GM23338 (cell line): Measurements from ENCODE around the gene LPP. TPM values are rescaled to one million over a fixed set of nuclear protein-coding genes. Genes with fewer than 3 reads are reported as not detected.

ENCODE experiments used
- ATAC-seq: fragments of 200-7000 bp; cut with Tn5 transposase; 3 replicates; pipeline ENCODE4 v1.9.1; 2020
- DNase-seq: peaks from one replicate; pipeline ENCODE4 v3.0.0-alpha.2; 2015; ENCODE audit warnings: low spot score
- H2AFZ ChIP-seq: fragments of 200-600 bp; sonication (generic); 2 replicates; pipeline ENCODE4 v1.8.0; 2016; ENCODE audit warnings: antibody characterized with exemption, mild to moderate bottlenecking, moderate library complexity
- H3F3A ChIP-seq: fragments of 200-600 bp; sonication (generic); replicated peaks from 2 replicates; pipeline ENCODE4 v1.8.0; 2017; ENCODE audit warnings: antibody characterized with exemption, mixed run types, low read depth
- H3K27ac ChIP-seq: fragments of 200-600 bp; sonication (generic); 2 replicates; pipeline ENCODE4 v1.6.1; 2016; ENCODE audit warnings: low read depth
- H3K27me3 ChIP-seq: fragments of 200-600 bp; sonication (generic); 2 replicates; pipeline ENCODE4 v1.8.0; 2016; ENCODE audit warnings: mild to moderate bottlenecking, mixed run types, moderate library complexity; ENCODE audit not compliant: insufficient read depth
- H3K36me3 ChIP-seq: fragments of 200-600 bp; sonication (generic); 2 replicates; pipeline ENCODE4 v1.8.0; 2016; ENCODE audit warnings: mild to moderate bottlenecking; ENCODE audit not compliant: insufficient read depth
- H3K4me1 ChIP-seq: fragments of 200-600 bp; sonication (generic); 2 replicates; pipeline ENCODE4 v1.8.0; 2016; ENCODE audit warnings: mild to moderate bottlenecking, moderate library complexity; ENCODE audit not compliant: insufficient read depth
- H3K4me2 ChIP-seq: fragments of 200-600 bp; sonication (generic); 2 replicates; pipeline ENCODE4 v1.7.1; 2017; ENCODE audit warnings: mixed run types
- H3K4me3 ChIP-seq: fragments of 200-600 bp; sonication (generic); 2 replicates; pipeline ENCODE4 v1.6.1; 2016; ENCODE audit warnings: mixed run types
- H3K79me2 ChIP-seq: fragments of 200-600 bp; sonication (generic); replicated peaks from 2 replicates; pipeline ENCODE4 v1.8.0; 2017; ENCODE audit warnings: mild to moderate bottlenecking; ENCODE audit not compliant: insufficient read depth
- H3K9me2 ChIP-seq: fragments of 200-600 bp; sonication (generic); 2 replicates; pipeline ENCODE4 v1.8.0; 2017; ENCODE audit not compliant: insufficient read depth
- H4K20me1 ChIP-seq: fragments of 200-600 bp; sonication (generic); replicated peaks from 2 replicates; pipeline ENCODE4 v1.8.0; 2017; ENCODE audit warnings: mild to moderate bottlenecking; ENCODE audit not compliant: insufficient read depth
- H3K27ac Mint-ChIP-seq: 2 replicates; pipeline ENCODE4 v1.8.0; 2020; ENCODE audit warnings: inconsistent platforms, mild to moderate bottlenecking, moderate library complexity, mixed read lengths
- H3K27me3 Mint-ChIP-seq: 3 replicates; pipeline ENCODE4 v1.8.0; 2022; ENCODE audit warnings: low read depth, mild to moderate bottlenecking, moderate library complexity, mixed read lengths, inconsistent platforms; ENCODE audit not compliant: insufficient read depth, poor library complexity
- H3K36me3 Mint-ChIP-seq: 3 replicates; pipeline ENCODE4 v1.8.0; 2021; ENCODE audit warnings: low read depth, mild to moderate bottlenecking, inconsistent platforms, moderate library complexity, mixed read lengths
- H3K4me1 Mint-ChIP-seq: 3 replicates; pipeline ENCODE4 v1.8.0; 2020; ENCODE audit warnings: mild to moderate bottlenecking, inconsistent platforms, mixed read lengths
- H3K4me3 Mint-ChIP-seq: 3 replicates; pipeline ENCODE4 v1.8.0; 2021; ENCODE audit warnings: moderate library complexity, mild to moderate bottlenecking, inconsistent platforms, mixed read lengths
- H3K9me3 Mint-ChIP-seq: 3 replicates; pipeline ENCODE4 v1.8.0; 2020; ENCODE audit warnings: moderate library complexity, mild to moderate bottlenecking, inconsistent platforms, mixed read lengths
- CREB1 ChIP-seq: fragments of 250-450 bp; sonication (Bioruptor Pico); IDR thresholded peaks from 2 replicates; pipeline ENCODE4 v1.5.0; 2020; ENCODE audit warnings: low read depth, mild to moderate bottlenecking, moderate library complexity
- EZH2 ChIP-seq: fragments of 200-600 bp; sonication (generic); IDR thresholded peaks from one replicate; pipeline ENCODE4 v1.8.0; 2017; ENCODE audit warnings: antibody characterized with exemption, mild to moderate bottlenecking, low read depth; ENCODE audit not compliant: unreplicated experiment
- EZH2phosphoT487 ChIP-seq: fragments of 200-600 bp; sonication (generic); IDR thresholded peaks from one replicate; pipeline ENCODE4 v1.8.1; 2018; ENCODE audit warnings: antibody characterized with exemption; ENCODE audit not compliant: unreplicated experiment
- JUNB ChIP-seq: IDR thresholded peaks from one replicate; pipeline ENCODE4 v1.6.1; 2016; ENCODE audit warnings: antibody characterized with exemption; ENCODE audit not compliant: unreplicated experiment
- POLR2AphosphoS5 ChIP-seq: IDR thresholded peaks from 2 replicates; pipeline ENCODE4 v1.6.1; 2016; ENCODE audit warnings: antibody characterized with exemption, low read depth
- STAT1 ChIP-seq: IDR thresholded peaks from one replicate; pipeline ENCODE4 v1.6.1; 2016; ENCODE audit warnings: antibody characterized with exemption; ENCODE audit not compliant: unreplicated experiment
- ZNF114 ChIP-seq: fragments of 250-450 bp; sonication (Bioruptor Pico); IDR thresholded peaks from 2 replicates; pipeline ENCODE4 v1.5.0; 2020; ENCODE audit warnings: mild to moderate bottlenecking, moderate library complexity
- ZNF331 ChIP-seq: fragments of 250-450 bp; sonication (Bioruptor Pico); IDR thresholded peaks from 2 replicates; pipeline ENCODE4 v1.5.0; 2020; ENCODE audit warnings: low read depth, mild to moderate bottlenecking, moderate library complexity
- polyA plus RNA-seq: library from polyadenylated mRNA; unstranded; fragments of >200 nt; fragmentation: Nextera tagmentation; extraction: Ambion mirVana; gene quantifications from 2 replicates; pipeline ENCODE4 v1.2.1, GENCODE V29; 2016
- total RNA-seq: library from RNA; depleted of rRNA; stranded (reverse); fragments of >200 nt; shearing (Covaris generic); gene quantifications from 2 replicates; pipeline ENCODE4 v1.2.3, GENCODE V29; 2014
- TF ChIP-seq, protein P1 (sequence below), 2 experiments: fragments of 200-600 bp in 1 of 2; sonication (generic) in 1 of 2; conservative IDR thresholded peaks; 2 replicates each; pipeline versions ENCODE4 v1.5.1 to v1.6.1; 2016 to 2017; ENCODE audit warnings: antibody characterized with exemption in 2 of 2, low read depth in 2 of 2, mild to moderate bottlenecking in 2 of 2, moderate library complexity in 1 of 2
- TF ChIP-seq, protein P2 (sequence below): fragments of 250-450 bp; sonication (Bioruptor Pico); IDR thresholded peaks from 2 replicates; pipeline ENCODE4 v1.5.0; 2020; ENCODE audit warnings: mild to moderate bottlenecking, moderate library complexity
- TF ChIP-seq, protein P3 (sequence below): IDR thresholded peaks from 2 replicates; pipeline ENCODE4 v1.6.1; 2016; ENCODE audit warnings: antibody characterized with exemption

Gene LPP
- total and polyA plus RNA-seq, 2 experiments from 2014 or later, result 23.0 to 35.2 TPM

DNA sequence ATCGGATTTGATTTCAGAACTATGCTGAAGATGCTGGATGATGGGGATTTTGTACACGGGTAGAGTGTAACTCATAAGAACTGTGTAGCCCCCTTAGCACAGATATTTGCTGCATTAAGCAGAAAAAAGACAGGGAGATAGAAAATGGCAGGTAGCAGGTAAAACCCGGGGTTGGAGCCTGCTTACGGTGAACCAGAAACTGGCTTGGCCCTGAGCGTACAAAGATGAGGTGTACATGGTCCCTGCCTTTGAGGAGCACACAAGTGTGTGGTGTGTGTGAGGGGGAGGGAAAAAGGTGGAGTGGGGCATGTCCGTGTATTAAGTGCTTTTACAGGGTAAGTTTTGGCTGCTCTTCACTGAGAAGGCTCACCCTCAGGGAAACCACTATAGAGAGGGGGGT lies 3.5 kb downstream of the LPP start:
- TF ChIP-seq JUNB, result no peak
- no peak for TF ChIP-seq ZNF114
- TF ChIP-seq EZH2phosphoT487, result no peak
- no peak for TF ChIP-seq ZNF331
- TF ChIP-seq, protein P1, sequence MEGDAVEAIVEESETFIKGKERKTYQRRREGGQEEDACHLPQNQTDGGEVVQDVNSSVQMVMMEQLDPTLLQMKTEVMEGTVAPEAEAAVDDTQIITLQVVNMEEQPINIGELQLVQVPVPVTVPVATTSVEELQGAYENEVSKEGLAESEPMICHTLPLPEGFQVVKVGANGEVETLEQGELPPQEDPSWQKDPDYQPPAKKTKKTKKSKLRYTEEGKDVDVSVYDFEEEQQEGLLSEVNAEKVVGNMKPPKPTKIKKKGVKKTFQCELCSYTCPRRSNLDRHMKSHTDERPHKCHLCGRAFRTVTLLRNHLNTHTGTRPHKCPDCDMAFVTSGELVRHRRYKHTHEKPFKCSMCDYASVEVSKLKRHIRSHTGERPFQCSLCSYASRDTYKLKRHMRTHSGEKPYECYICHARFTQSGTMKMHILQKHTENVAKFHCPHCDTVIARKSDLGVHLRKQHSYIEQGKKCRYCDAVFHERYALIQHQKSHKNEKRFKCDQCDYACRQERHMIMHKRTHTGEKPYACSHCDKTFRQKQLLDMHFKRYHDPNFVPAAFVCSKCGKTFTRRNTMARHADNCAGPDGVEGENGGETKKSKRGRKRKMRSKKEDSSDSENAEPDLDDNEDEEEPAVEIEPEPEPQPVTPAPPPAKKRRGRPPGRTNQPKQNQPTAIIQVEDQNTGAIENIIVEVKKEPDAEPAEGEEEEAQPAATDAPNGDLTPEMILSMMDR (conservative IDR thresholded peaks at IDR 0.05; ENCODE audit: low read depth in 2 of 2), result no peak
- no peak for TF ChIP-seq CREB1 (CRISPR knock-in tag)
- TF ChIP-seq, protein P2, sequence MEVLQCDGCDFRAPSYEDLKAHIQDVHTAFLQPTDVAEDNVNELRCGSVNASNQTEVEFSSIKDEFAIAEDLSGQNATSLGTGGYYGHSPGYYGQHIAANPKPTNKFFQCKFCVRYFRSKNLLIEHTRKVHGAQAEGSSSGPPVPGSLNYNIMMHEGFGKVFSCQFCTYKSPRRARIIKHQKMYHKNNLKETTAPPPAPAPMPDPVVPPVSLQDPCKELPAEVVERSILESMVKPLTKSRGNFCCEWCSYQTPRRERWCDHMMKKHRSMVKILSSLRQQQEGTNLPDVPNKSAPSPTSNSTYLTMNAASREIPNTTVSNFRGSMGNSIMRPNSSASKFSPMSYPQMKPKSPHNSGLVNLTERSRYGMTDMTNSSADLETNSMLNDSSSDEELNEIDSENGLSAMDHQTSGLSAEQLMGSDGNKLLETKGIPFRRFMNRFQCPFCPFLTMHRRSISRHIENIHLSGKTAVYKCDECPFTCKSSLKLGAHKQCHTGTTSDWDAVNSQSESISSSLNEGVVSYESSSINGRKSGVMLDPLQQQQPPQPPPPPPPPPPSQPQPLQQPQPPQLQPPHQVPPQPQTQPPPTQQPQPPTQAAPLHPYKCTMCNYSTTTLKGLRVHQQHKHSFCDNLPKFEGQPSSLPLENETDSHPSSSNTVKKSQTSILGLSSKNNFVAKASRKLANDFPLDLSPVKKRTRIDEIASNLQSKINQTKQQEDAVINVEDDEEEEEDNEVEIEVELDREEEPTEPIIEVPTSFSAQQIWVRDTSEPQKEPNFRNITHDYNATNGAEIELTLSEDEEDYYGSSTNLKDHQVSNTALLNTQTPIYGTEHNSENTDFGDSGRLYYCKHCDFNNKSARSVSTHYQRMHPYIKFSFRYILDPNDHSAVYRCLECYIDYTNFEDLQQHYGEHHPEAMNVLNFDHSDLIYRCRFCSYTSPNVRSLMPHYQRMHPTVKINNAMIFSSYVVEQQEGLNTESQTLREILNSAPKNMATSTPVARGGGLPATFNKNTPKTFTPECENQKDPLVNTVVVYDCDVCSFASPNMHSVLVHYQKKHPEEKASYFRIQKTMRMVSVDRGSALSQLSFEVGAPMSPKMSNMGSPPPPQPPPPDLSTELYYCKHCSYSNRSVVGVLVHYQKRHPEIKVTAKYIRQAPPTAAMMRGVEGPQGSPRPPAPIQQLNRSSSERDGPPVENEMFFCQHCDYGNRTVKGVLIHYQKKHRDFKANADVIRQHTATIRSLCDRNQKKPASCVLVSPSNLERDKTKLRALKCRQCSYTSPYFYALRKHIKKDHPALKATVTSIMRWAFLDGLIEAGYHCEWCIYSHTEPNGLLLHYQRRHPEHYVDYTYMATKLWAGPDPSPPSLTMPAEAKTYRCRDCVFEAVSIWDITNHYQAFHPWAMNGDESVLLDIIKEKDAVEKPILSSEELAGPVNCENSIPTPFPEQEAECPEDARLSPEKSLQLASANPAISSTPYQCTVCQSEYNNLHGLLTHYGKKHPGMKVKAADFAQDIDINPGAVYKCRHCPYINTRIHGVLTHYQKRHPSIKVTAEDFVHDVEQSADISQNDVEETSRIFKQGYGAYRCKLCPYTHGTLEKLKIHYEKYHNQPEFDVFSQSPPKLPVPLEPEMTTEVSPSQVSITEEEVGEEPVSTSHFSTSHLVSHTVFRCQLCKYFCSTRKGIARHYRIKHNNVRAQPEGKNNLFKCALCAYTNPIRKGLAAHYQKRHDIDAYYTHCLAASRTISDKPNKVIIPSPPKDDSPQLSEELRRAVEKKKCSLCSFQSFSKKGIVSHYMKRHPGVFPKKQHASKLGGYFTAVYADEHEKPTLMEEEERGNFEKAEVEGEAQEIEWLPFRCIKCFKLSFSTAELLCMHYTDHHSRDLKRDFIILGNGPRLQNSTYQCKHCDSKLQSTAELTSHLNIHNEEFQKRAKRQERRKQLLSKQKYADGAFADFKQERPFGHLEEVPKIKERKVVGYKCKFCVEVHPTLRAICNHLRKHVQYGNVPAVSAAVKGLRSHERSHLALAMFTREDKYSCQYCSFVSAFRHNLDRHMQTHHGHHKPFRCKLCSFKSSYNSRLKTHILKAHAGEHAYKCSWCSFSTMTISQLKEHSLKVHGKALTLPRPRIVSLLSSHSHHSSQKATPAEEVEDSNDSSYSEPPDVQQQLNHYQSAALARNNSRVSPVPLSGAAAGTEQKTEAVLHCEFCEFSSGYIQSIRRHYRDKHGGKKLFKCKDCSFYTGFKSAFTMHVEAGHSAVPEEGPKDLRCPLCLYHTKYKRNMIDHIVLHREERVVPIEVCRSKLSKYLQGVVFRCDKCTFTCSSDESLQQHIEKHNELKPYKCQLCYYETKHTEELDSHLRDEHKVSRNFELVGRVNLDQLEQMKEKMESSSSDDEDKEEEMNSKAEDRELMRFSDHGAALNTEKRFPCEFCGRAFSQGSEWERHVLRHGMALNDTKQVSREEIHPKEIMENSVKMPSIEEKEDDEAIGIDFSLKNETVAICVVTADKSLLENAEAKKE (CRISPR knock-in tag), result no peak
- no peak for TF ChIP-seq STAT1
- no peak for TF ChIP-seq EZH2
- no peak for TF ChIP-seq POLR2AphosphoS5
- TF ChIP-seq, protein P3, sequence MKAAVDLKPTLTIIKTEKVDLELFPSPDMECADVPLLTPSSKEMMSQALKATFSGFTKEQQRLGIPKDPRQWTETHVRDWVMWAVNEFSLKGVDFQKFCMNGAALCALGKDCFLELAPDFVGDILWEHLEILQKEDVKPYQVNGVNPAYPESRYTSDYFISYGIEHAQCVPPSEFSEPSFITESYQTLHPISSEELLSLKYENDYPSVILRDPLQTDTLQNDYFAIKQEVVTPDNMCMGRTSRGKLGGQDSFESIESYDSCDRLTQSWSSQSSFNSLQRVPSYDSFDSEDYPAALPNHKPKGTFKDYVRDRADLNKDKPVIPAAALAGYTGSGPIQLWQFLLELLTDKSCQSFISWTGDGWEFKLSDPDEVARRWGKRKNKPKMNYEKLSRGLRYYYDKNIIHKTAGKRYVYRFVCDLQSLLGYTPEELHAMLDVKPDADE, result no peak
- no peak for ATAC-seq
- Histone ChIP-seq H3K4me2 (no peak overlapping the region), H3K27me3 (no peaks in the 10 kb centered on the region), H3K4me1 (peaks cover 28% of the 10 kb centered on the region), H3K4me3 (no peak overlapping the region), H2AFZ (no peak overlapping the region), H3K79me2 (peaks cover 80% of the 10 kb centered on the region), H4K20me1 (no peaks in the 10 kb centered on the region; the same call in 1 of the 2 replicates), H3K9me2 (no peaks in the 10 kb centered on the region), H3K36me3 (no peaks in the 10 kb centered on the region), H3F3A (peaks cover 5% of the 10 kb centered on the region; the same call in 1 of the 2 replicates), H3K27ac (no peak overlapping the region)
- no peak overlapping the region for H3K4me3 Mint-ChIP-seq
- no peaks in the 10 kb centered on the region for H3K9me3 Mint-ChIP-seq
- H3K27me3 Mint-ChIP-seq, result peaks cover 8% of the 10 kb centered on the region
- DNase-seq, result no peak
- H3K4me1 Mint-ChIP-seq, result peaks cover 45% of the 10 kb centered on the region
- no peaks in the 10 kb centered on the region for H3K36me3 Mint-ChIP-seq
- no peak overlapping the region for H3K27ac Mint-ChIP-seq
